ENCODE measurements around the gene HBB.

Gene HBB

GRCh38 chr11:5178046-5178837 is 48.6 kb downstream of the HBB start:
- no peak overlapping the region for H3K4me3 ChIP-seq (ENCODE audit: low read depth, low read length)
- no peak for TF ChIP-seq CTCF (IDR thresholded peaks at IDR 0.05; ENCODE audit: borderline replicate concordance, insufficient read depth, low read depth, low read length)

All from GM12875 (cell line).